ENCODE data around the gene RNF10. TPM values are rescaled to one million over a fixed set of nuclear protein-coding genes. Genes with fewer than 3 reads are reported as not detected.

Gene RNF10
- total RNA-seq, 1 experiment from 2014 or later = 153 TPM

GRCh38 chr12:120504587-120504986, 29.6 kb upstream of the RNF10 start:
- DNase-seq = no peak
- H3K56ac ChIP-seq (ENCODE audit: insufficient read length, low read depth, low read length) = no peak overlapping the region
- H3K4ac ChIP-seq (ENCODE audit: low read depth, low read length) = no peak overlapping the region
- H3K9ac ChIP-seq (ENCODE audit: extremely low read depth, insufficient read length, low read length) = no peak overlapping the region
- H3K14ac ChIP-seq (ENCODE audit: insufficient read depth, low read length) = no peak overlapping the region
- no peak overlapping the region for H3K18ac ChIP-seq (ENCODE audit: insufficient read length, low read depth, low read length)
- no peak overlapping the region for H4K5ac ChIP-seq (ENCODE audit: insufficient read length, low read depth, low read length)
- no peaks in the 10 kb centered on the region for H3K79me2 ChIP-seq (ENCODE audit: insufficient read depth, low read length)
- no peaks in the 10 kb centered on the region for H3K79me1 ChIP-seq (ENCODE audit: insufficient read depth, low read depth, low read length, poor library complexity, severe bottlenecking)
- Mint-ChIP-seq H3K9me3 (no peaks in the 10 kb centered on the region), H3K27me3 (ENCODE audit: low read depth) (no peaks in the 10 kb centered on the region), H3K4me1 (peaks cover 13 to 14% of the 10 kb centered on the region in 2 experiments), H3K4me3 (peak overlapping the region in 1 of 2 experiments; percentile 48; a peak in 2 of 5 replicates), H3K27ac (peak overlapping the region; percentile 73 to 87 (median 74); a peak in 5 of 7 replicates), H3K36me3 (ENCODE audit: insufficient read depth in 1 of 3, low read depth in 3 of 3) (peaks cover 18 to 54% (median 48%) of the 10 kb centered on the region in 3 experiments; a peak in 6 of 7 replicates)
- no CpG with 5 or more reads among the region's 4 CpGs for WGBS (ENCODE audit: extremely low coverage, insufficient read length, low lambda C conversion rate)
- H3K23ac ChIP-seq (ENCODE audit: insufficient read length, low read depth, low read length) = no peak overlapping the region
- H4K20me1 ChIP-seq (ENCODE audit: control insufficient read depth, insufficient read depth, insufficient read length) = no peaks in the 10 kb centered on the region
- H3K4me1 ChIP-seq (ENCODE audit: insufficient read depth, low read length) = peaks cover 4% of the 10 kb centered on the region; the same call in 1 of the 2 replicates
- H3K23me2 ChIP-seq (ENCODE audit: insufficient read length, low read depth, low read length, poor library complexity, severe bottlenecking) = no peaks in the 10 kb centered on the region
- H3K27ac ChIP-seq (ENCODE audit: insufficient read length, low read depth, low read length) = no peak overlapping the region
- no peaks in the 10 kb centered on the region for H3K27me3 ChIP-seq (ENCODE audit: insufficient read depth, low read length)
- no peak overlapping the region for H4K8ac ChIP-seq (replicated peaks; ENCODE audit: insufficient read length, low read depth, low read length)
- H3T11ph ChIP-seq (ENCODE audit: low read length) = no peak overlapping the region
- H2AK5ac ChIP-seq (ENCODE audit: insufficient read length, low read length) = no peak overlapping the region
- no peaks in the 10 kb centered on the region for H3K9me3 ChIP-seq (ENCODE audit: control insufficient read depth, low read depth, low read length)
- no peak overlapping the region for H2BK12ac ChIP-seq (ENCODE audit: insufficient read length, low read depth, low read length)
- H2BK120ac ChIP-seq (ENCODE audit: low read depth, low read length, poor library complexity, severe bottlenecking) = no peak overlapping the region
- no peak overlapping the region for H2AFZ ChIP-seq (ENCODE audit: low read length)
- no peak for TF ChIP-seq CTCF (conservative IDR thresholded peaks at IDR 0.05)
- H2BK5ac ChIP-seq (ENCODE audit: insufficient read length, low read length) = no peak overlapping the region
- no peak overlapping the region for H4K91ac ChIP-seq (ENCODE audit: insufficient read length, low read depth, low read length)
- peak overlapping the region; percentile 0 for H3K4me2 ChIP-seq (ENCODE audit: insufficient read depth, insufficient read length, low read length)
- H2BK20ac ChIP-seq (ENCODE audit: low read depth, low read length, poor library complexity, severe bottlenecking) = no peak overlapping the region
- H2BK15ac ChIP-seq (ENCODE audit: low read depth, low read length) = no peak overlapping the region

All from H9 (cell line).